Karpas-422 (cell line): ENCODE results near the gene OBSCN. TPM values are rescaled to one million over a fixed set of nuclear protein-coding genes. Genes with fewer than 3 reads are reported as not detected.

Experiments
- DNase-seq: peaks from one replicate; pipeline ENCODE4 v3.0.0-alpha.2; 2015
- H2AFZ ChIP-seq: fragments of 200-600 bp; sonication (generic); 2 replicates; pipeline ENCODE4 v1.6.1; 2014; ENCODE audit warnings: antibody characterized with exemption, low read length, mixed read lengths
- H3K27ac ChIP-seq: fragments of 200-600 bp; sonication (generic); 2 replicates; pipeline ENCODE4 v1.5.1; 2014; ENCODE audit warnings: mild to moderate bottlenecking, low read length, moderate library complexity
- H3K27me3 ChIP-seq: fragments of 200-600 bp; sonication (generic); 2 replicates; pipeline ENCODE4 v1.6.1; 2014; ENCODE audit warnings: low read length, mixed read lengths
- H3K36me3 ChIP-seq: fragments of 200-600 bp; sonication (generic); 2 replicates; pipeline ENCODE4 v1.6.1; 2014; ENCODE audit warnings: low read length, mixed read lengths; ENCODE audit not compliant: insufficient read depth
- H3K4me1 ChIP-seq: fragments of 200-600 bp; sonication (generic); 2 replicates; pipeline ENCODE4 v1.6.1; 2014; ENCODE audit warnings: mild to moderate bottlenecking, low read length, mixed read lengths
- H3K4me2 ChIP-seq: fragments of 200-600 bp; sonication (generic); 2 replicates; pipeline ENCODE4 v1.6.1; 2014; ENCODE audit warnings: low read length, low read depth, mild to moderate bottlenecking; ENCODE audit not compliant: poor library complexity, severe bottlenecking
- H3K4me3 ChIP-seq: fragments of 200-600 bp; sonication (generic); 2 replicates; pipeline ENCODE4 v1.5.1; 2014; ENCODE audit warnings: mild to moderate bottlenecking, antibody characterized with exemption, low read length, mixed read lengths
- H3K79me2 ChIP-seq: fragments of 200-600 bp; sonication (generic); 2 replicates; pipeline ENCODE4 v1.6.1; 2014; ENCODE audit warnings: mild to moderate bottlenecking, low read length, mixed read lengths
- H3K9ac ChIP-seq: fragments of 200-600 bp; sonication (generic); 2 replicates; pipeline ENCODE4 v1.6.0; 2014; ENCODE audit warnings: low read length
- H3K9me2 ChIP-seq: fragments of 200-600 bp; sonication (generic), shearing (Covaris generic); replicated peaks from 2 replicates; pipeline ENCODE4 v1.6.0; 2014; ENCODE audit warnings: mild to moderate bottlenecking, low read length, moderate library complexity; ENCODE audit not compliant: insufficient read depth
- H3K9me3 ChIP-seq: fragments of 300-700, 200-600 bp; sonication (generic); 2 replicates; pipeline ENCODE4 v1.6.1; 2014; ENCODE audit warnings: low read length, mixed read lengths
- H4K20me1 ChIP-seq: fragments of 200-600 bp; sonication (generic); 2 replicates; pipeline ENCODE4 v1.6.1; 2014; ENCODE audit warnings: mild to moderate bottlenecking, antibody characterized with exemption, low read length, low read depth; ENCODE audit not compliant: insufficient read depth
- total RNA-seq: library from RNA; depleted of rRNA; stranded (reverse); fragments of >200 nt; shearing (Covaris generic); gene quantifications from 2 replicates; pipeline ENCODE4 v1.2.3, GENCODE V29; 2014; ENCODE audit warnings: low replicate concordance

OBSCN gene
- total RNA-seq, 1 experiment from 2014 or later = 17.5 TPM

GRCh38 chr1:228280106-228280901, 72.5 kb downstream of the OBSCN start:
- Histone ChIP-seq H3K4me1 (peaks cover 5% of the 10 kb centered on the region), H2AFZ (no peak overlapping the region), H3K4me2 (no peak overlapping the region), H4K20me1 (no peaks in the 10 kb centered on the region), H3K9me2 (no peaks in the 10 kb centered on the region), H3K36me3 (no peaks in the 10 kb centered on the region), H3K27ac (no peak overlapping the region), H3K9me3 (no peaks in the 10 kb centered on the region), H3K4me3 (no peak overlapping the region), H3K27me3 (no peaks in the 10 kb centered on the region), H3K79me2 (no peaks in the 10 kb centered on the region), H3K9ac (no peak overlapping the region)
- no peak for DNase-seq

DNA sequence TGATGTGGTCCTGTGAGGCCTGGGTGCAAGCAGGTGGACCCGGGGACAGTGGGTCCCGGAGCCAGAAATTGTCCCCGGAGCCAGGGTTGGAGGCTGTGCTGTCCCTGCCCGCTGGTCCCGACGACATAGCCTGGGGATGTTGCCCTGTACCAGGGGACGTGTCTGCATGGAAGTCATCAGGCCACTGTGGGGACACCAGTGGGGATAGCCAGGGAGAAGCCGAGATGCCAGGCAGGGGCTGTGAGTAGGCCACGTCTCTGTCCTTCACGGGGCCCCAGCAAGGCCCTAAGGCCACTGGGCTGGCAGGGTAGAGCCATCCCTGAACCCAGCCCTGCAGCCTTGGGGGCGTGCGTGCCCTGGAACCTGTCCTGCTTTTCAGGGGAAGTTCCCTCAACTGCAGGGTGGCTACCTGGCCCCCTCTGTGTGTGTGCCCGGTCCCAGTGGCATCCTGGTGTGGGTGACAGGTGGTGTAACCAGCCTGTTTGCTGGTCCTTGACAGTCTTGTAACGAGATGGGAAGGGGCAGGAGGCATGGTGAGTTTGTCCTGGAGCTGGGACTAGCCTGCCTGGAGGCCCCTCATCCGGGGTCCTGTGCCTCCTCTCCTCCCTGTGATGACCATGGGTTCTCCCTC, 73.2 kb downstream of the OBSCN start:
- no peak for DNase-seq
- H4K20me1 ChIP-seq = no peaks in the 10 kb centered on the region
- no peak overlapping the region for H3K4me3 ChIP-seq
- no peaks in the 10 kb centered on the region for H3K9me2 ChIP-seq
- H3K4me2 ChIP-seq = no peak overlapping the region
- H3K9me3 ChIP-seq = no peaks in the 10 kb centered on the region
- H3K36me3 ChIP-seq = no peaks in the 10 kb centered on the region
- H3K4me1 ChIP-seq = no peaks in the 10 kb centered on the region
- no peaks in the 10 kb centered on the region for H3K27me3 ChIP-seq
- no peak overlapping the region for H3K27ac ChIP-seq
- no peak overlapping the region for H3K9ac ChIP-seq
- no peak overlapping the region for H2AFZ ChIP-seq
- no peaks in the 10 kb centered on the region for H3K79me2 ChIP-seq

GRCh38 chr1:228281631-228282328, 73.9 kb downstream of the OBSCN start:
- DNase-seq = no peak
- Histone ChIP-seq H3K9me2 (no peaks in the 10 kb centered on the region), H3K27me3 (no peaks in the 10 kb centered on the region), H3K4me3 (no peak overlapping the region), H3K9me3 (no peaks in the 10 kb centered on the region), H3K27ac (no peak overlapping the region), H3K36me3 (no peaks in the 10 kb centered on the region), H3K4me1 (no peaks in the 10 kb centered on the region), H3K4me2 (no peak overlapping the region), H3K9ac (no peak overlapping the region), H3K79me2 (no peaks in the 10 kb centered on the region), H4K20me1 (no peaks in the 10 kb centered on the region), H2AFZ (no peak overlapping the region)

GRCh38 chr1:228282329-228283042, 74.6 kb downstream of the OBSCN start:
- Histone ChIP-seq H4K20me1 (no peaks in the 10 kb centered on the region), H3K9me3 (no peaks in the 10 kb centered on the region), H3K27ac (no peak overlapping the region), H3K9me2 (no peaks in the 10 kb centered on the region), H3K27me3 (no peaks in the 10 kb centered on the region), H3K36me3 (no peaks in the 10 kb centered on the region), H3K4me3 (no peak overlapping the region), H3K9ac (no peak overlapping the region), H3K79me2 (no peaks in the 10 kb centered on the region), H3K4me1 (no peaks in the 10 kb centered on the region), H2AFZ (no peak overlapping the region), H3K4me2 (no peak overlapping the region)
- no peak for DNase-seq

DNA sequence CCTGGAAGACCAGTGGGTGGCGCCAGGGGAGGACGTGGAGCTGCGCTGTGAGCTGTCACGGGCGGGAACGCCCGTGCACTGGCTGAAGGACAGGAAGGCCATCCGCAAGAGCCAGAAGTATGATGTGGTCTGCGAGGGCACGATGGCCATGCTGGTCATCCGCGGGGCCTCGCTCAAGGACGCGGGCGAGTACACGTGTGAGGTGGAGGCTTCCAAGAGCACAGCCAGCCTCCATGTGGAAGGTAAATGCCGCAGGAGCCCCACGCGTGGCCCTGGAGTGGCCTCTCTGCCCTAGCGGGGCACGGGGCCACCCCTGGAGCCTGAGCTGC, 75.2 kb downstream of the OBSCN start:
- Histone ChIP-seq H3K27me3 (no peaks in the 10 kb centered on the region), H3K9me2 (no peaks in the 10 kb centered on the region), H3K36me3 (no peaks in the 10 kb centered on the region), H3K9me3 (no peaks in the 10 kb centered on the region), H2AFZ (no peak overlapping the region), H3K79me2 (no peaks in the 10 kb centered on the region), H3K27ac (no peak overlapping the region), H3K4me1 (no peaks in the 10 kb centered on the region), H3K9ac (no peak overlapping the region), H3K4me2 (no peak overlapping the region), H4K20me1 (no peaks in the 10 kb centered on the region), H3K4me3 (no peak overlapping the region)
- no peak for DNase-seq

- no peak overlapping the region for H3K9ac ChIP-seq
- no peaks in the 10 kb centered on the region for H3K9me2 ChIP-seq
- H2AFZ ChIP-seq = no peak overlapping the region
- no peaks in the 10 kb centered on the region for H3K9me3 ChIP-seq
- H3K79me2 ChIP-seq = no peaks in the 10 kb centered on the region
- no peaks in the 10 kb centered on the region for H3K36me3 ChIP-seq
- no peak overlapping the region for H3K27ac ChIP-seq
- H3K4me3 ChIP-seq = no peak overlapping the region
- no peak overlapping the region for H3K4me2 ChIP-seq
- DNase-seq = no peak
- no peaks in the 10 kb centered on the region for H3K27me3 ChIP-seq
- H3K4me1 ChIP-seq = no peaks in the 10 kb centered on the region
- H4K20me1 ChIP-seq = no peaks in the 10 kb centered on the region
These were observed 75.8 kb downstream of the OBSCN start for GRCh38 chr1:228283476-228284147.

- no peaks in the 10 kb centered on the region for H3K9me3 ChIP-seq
- no peak overlapping the region for H3K4me3 ChIP-seq
- no peaks in the 10 kb centered on the region for H3K9me2 ChIP-seq
- DNase-seq = no peak
- no peak overlapping the region for H3K27ac ChIP-seq
- H3K27me3 ChIP-seq = no peaks in the 10 kb centered on the region
- H3K4me2 ChIP-seq = no peak overlapping the region
- no peak overlapping the region for H3K9ac ChIP-seq
- no peak overlapping the region for H2AFZ ChIP-seq
- H3K36me3 ChIP-seq = no peaks in the 10 kb centered on the region
- H3K79me2 ChIP-seq = no peaks in the 10 kb centered on the region
- no peaks in the 10 kb centered on the region for H4K20me1 ChIP-seq
- no peaks in the 10 kb centered on the region for H3K4me1 ChIP-seq
These were observed 76.3 kb downstream of the OBSCN start for GRCh38 chr1:228284148-228284495.
